B cell (primary cell): Measurements from ENCODE around the gene BRWD1. TPM values are rescaled to one million over a fixed set of nuclear protein-coding genes. Genes with fewer than 3 reads are reported as not detected.

Experiments
- ATAC-seq: fragments of 200-7000 bp; cut with Tn5 transposase; one replicate; pipeline ENCODE4 v1.10.0; 2021; ENCODE audit warnings: low read depth, mild to moderate bottlenecking, moderate number of reproducible peaks, moderate library complexity
- CTCF ChIA-PET: fragments of 350-600 bp; sonication (Branson Sonifier 250); formaldehyde crosslinking; loops from one replicate; lab custom pipeline; 2021; ENCODE audit warnings: antibody characterized with exemption, inconsistent platforms; lab: Charles Lee
- POLR2A ChIA-PET: fragments of 350-600 bp; sonication (Branson Sonifier 250); formaldehyde crosslinking; loops from one replicate; lab custom pipeline; 2021; ENCODE audit warnings: antibody characterized with exemption; lab: Charles Lee
- DNase-seq: peaks from one replicate; pipeline ENCODE4 v3.0.0; 2013
- H2AFZ ChIP-seq: 2 replicates; pipeline ENCODE4 v1.6.1; 2012; ENCODE audit warnings: mild to moderate bottlenecking, low read depth, low read length; ENCODE audit not compliant: insufficient read depth, poor library complexity, severe bottlenecking
- H3K27ac ChIP-seq, 2 donors: 1 replicate in 1 of 2; 2 replicates in 1 of 2; pipeline ENCODE4 v1.5.1; 2012 to 2013; ENCODE audit warnings: low read length in 2 of 2, mild to moderate bottlenecking in 2 of 2, moderate library complexity in 1 of 2
- H3K27me3 ChIP-seq, 4 experiments: fragments of 200-600 bp in 1 of 4; sonication (generic) in 1 of 4; replicated peaks in 1 of 4; 1 replicate in 2 of 4; 2 replicates in 2 of 4; pipeline versions ENCODE4 v1.6.1 to v1.7.0; 2013 to 2016; ENCODE audit warnings: low read length in 3 of 4, mild to moderate bottlenecking in 2 of 4, mixed read lengths in 1 of 4, moderate library complexity in 1 of 4; ENCODE audit not compliant: insufficient read depth in 4 of 4, control insufficient read depth in 3 of 4; ENCODE audit errors: control extremely low read depth in 1 of 4
- H3K36me3 ChIP-seq, 2 experiments: replicated peaks in 1 of 2; 1 replicate in 1 of 2; 2 replicates in 1 of 2; pipeline versions ENCODE4 v1.6.1 to v1.7.1; 2013; ENCODE audit warnings: low read length in 1 of 2; ENCODE audit not compliant: insufficient read depth in 2 of 2, control insufficient read depth in 1 of 2; ENCODE audit errors: control extremely low read depth in 1 of 2, extremely low read depth in 1 of 2
- H3K4me1 ChIP-seq, 2 donors: fragments of 200-600 bp in 1 of 2; sonication (generic) in 1 of 2; 1 replicate in 1 of 2; 2 replicates in 1 of 2; pipeline versions ENCODE4 v1.5.1 to v1.6.1; 2013 to 2017; ENCODE audit warnings: low read length in 2 of 2; ENCODE audit not compliant: control insufficient read depth in 2 of 2, insufficient read depth in 2 of 2
- H3K4me2 ChIP-seq: replicated peaks from 2 replicates; pipeline ENCODE3; 2012; ENCODE audit warnings: mild to moderate bottlenecking, low read depth, low read length; ENCODE audit not compliant: poor library complexity, severe bottlenecking
- H3K4me3 ChIP-seq, 5 experiments: fragments of 200-600 bp in 1 of 5; sonication (generic) in 1 of 5; 1 replicate in 3 of 5; 2 replicates in 2 of 5; pipeline versions ENCODE4 v1.5.1 to v1.7.0; 2011 to 2016; ENCODE audit warnings: low read length in 4 of 5, mild to moderate bottlenecking in 4 of 5, low read depth in 2 of 5, control low read depth in 1 of 5, moderate library complexity in 1 of 5; ENCODE audit not compliant: insufficient read depth in 1 of 5; ENCODE audit errors: control extremely low read depth in 1 of 5, extremely low read depth in 1 of 5
- H3K79me2 ChIP-seq: fragments of 200-600 bp; sonication (generic); one replicate; pipeline ENCODE4 v1.6.0; 2016; ENCODE audit warnings: low read length; ENCODE audit not compliant: control insufficient read depth, insufficient read depth
- H3K9ac ChIP-seq: fragments of 200-600 bp; sonication (generic); 2 replicates; pipeline ENCODE4 v1.6.1; 2017; ENCODE audit warnings: mild to moderate bottlenecking, low read length, moderate library complexity
- H3K9me3 ChIP-seq, 3 donors: one replicate each; pipeline versions ENCODE4 v1.6.1 to v1.7.1; 2013; ENCODE audit warnings: low read length in 2 of 3; ENCODE audit not compliant: control insufficient read depth in 2 of 3, insufficient read depth in 1 of 3; ENCODE audit errors: control extremely low read depth in 1 of 3
- H4K20me1 ChIP-seq: 2 replicates; pipeline ENCODE4 v1.6.0; 2012; ENCODE audit warnings: mild to moderate bottlenecking, low read length; ENCODE audit not compliant: insufficient read depth, control insufficient read depth, poor library complexity, severe bottlenecking
- H3K27ac Mint-ChIP-seq: one replicate; pipeline ENCODE4 v1.8.0; 2021; ENCODE audit warnings: mixed read lengths
- H3K27me3 Mint-ChIP-seq: one replicate; pipeline ENCODE4 v1.8.0; 2021; ENCODE audit warnings: mixed read lengths
- H3K4me1 Mint-ChIP-seq: one replicate; pipeline ENCODE4 v1.8.0; 2021; ENCODE audit warnings: mixed read lengths
- H3K4me3 Mint-ChIP-seq: one replicate; pipeline ENCODE4 v1.8.0; 2021; ENCODE audit warnings: mixed read lengths
- H3K9me3 Mint-ChIP-seq: one replicate; pipeline ENCODE4 v1.8.0; 2022; ENCODE audit warnings: mixed read lengths; ENCODE audit not compliant: insufficient read depth
- CTCF ChIP-seq: fragments of 200-600 bp; IDR thresholded peaks from one replicate; pipeline ENCODE4 v1.8.0; 2022; ENCODE audit warnings: antibody characterized with exemption, mild to moderate bottlenecking
- EZH2 ChIP-seq: IDR thresholded peaks from 2 replicates; pipeline ENCODE4 v1.6.1; 2012; ENCODE audit warnings: borderline replicate concordance, low read depth, mild to moderate bottlenecking, moderate library complexity, low read length; ENCODE audit not compliant: insufficient read depth, poor library complexity, severe bottlenecking
- WGBS: methylation state at CpG from one replicate; pipeline ENCODE4 v1.1.5; 2013; ENCODE audit warnings: missing lambda C conversion rate; ENCODE audit not compliant: insufficient coverage; 5-methylcytosine and 5-hydroxymethylcytosine counted together
- intact Hi-C: fragments of 100-400 bp; cut with micrococcal nuclease; formaldehyde crosslinking; loops from one replicate; pipeline ENCODE4 v1.10.0; 2022
- polyA plus RNA-seq: library from polyadenylated mRNA; depleted of rRNA; stranded (reverse); fragments of >200 nt; gene quantifications from 2 replicates; pipeline ENCODE4 v1.2.3, GENCODE V29; 2012
- total RNA-seq, 2 donors: library from RNA; stranded (reverse); fragments of 120-200 nt in 1 of 2; gene quantifications; 1 replicate in 1 of 2; 2 replicates in 1 of 2; pipeline versions ENCODE4 v1.2.3 to v1.2.4, GENCODE V29; 2013 to 2022

BRWD1 gene
- total and polyA plus RNA-seq, 2 donors (not counting 1 experiment from before 2014, with no cell fraction given): 9.4 to 93.9 TPM

- Mint-ChIP-seq H3K27me3 (no peaks in the 10 kb centered on the region), H3K9me3 (no peaks in the 10 kb centered on the region), H3K4me1 (peaks cover 44% of the 10 kb centered on the region), H3K27ac (peak overlapping the region; percentile 90), H3K4me3 (peak overlapping the region; percentile 95)
- Histone ChIP-seq H3K4me1 (peaks cover 11 to 36% of the 10 kb centered on the region in 2 donors), H3K27me3 (no peaks in the 10 kb centered on the region), H3K9me3 (peaks cover 0 to under 1% (median 0%) of the 10 kb centered on the region in 3 donors), H3K4me3 (peak overlapping the region; percentile 50 to 83 (median 72)), H3K9ac (peak overlapping the region; percentile 82), H3K36me3 (peaks cover 2 to 12% of the 10 kb centered on the region in 2 experiments), H3K79me2 (peaks cover 26% of the 10 kb centered on the region), H3K27ac (peak overlapping the region in 1 of 2 donors; percentile 84), H3K4me2 (peak overlapping the region; percentile 94), H4K20me1 (peaks cover 26% of the 10 kb centered on the region), H2AFZ (peak overlapping the region; percentile 97)
- WGBS: 1% methylated on average over 40 of the region's 43 CpGs
- ChIA-PET POLR2A (interaction anchor here (0.6 to 5.0 kb wide), 2 partner anchors 25 to 34 kb away, joined by 5 to 47 read pairs; partner anchors contain the start of gene HMGN1), CTCF (interaction anchor here (1.4 to 1.8 kb wide), 2 partner anchors 33 to 73 kb away, joined by 4 to 5 read pairs; no protein-coding TSS in a partner anchor)
- TF ChIP-seq CTCF (no peak), EZH2 (no peak)
- intact Hi-C loops: loop anchor here (5.0 kb wide), 1 partner anchor 1752 kb away; no protein-coding TSS in a partner anchor
- peak; percentile 3 for ATAC-seq
- no peak for DNase-seq
These were observed 953 bp upstream of the BRWD1 start for GRCh38 chr21:39314143-39315027.
